ENCODE data around the gene FBXL20. TPM values are rescaled to one million over a fixed set of nuclear protein-coding genes. Genes with fewer than 3 reads are reported as not detected.

The FBXL20 gene
- total RNA-seq, 1 donor from 2014 or later = 16.7 TPM

GRCh38 chr17:39231091-39231561, 170.3 kb downstream of the FBXL20 start:
- intact Hi-C loops (cut with micrococcal nuclease) = loop anchor here (10.0 kb wide), 1 partner anchor 166 kb away; no protein-coding TSS in a partner anchor

GRCh38 chr17:39230361-39230760, 171.1 kb downstream of the FBXL20 start:
- intact Hi-C loops (cut with micrococcal nuclease) = loop anchor here (10.0 kb wide), 1 partner anchor 166 kb away; no protein-coding TSS in a partner anchor

DNA sequence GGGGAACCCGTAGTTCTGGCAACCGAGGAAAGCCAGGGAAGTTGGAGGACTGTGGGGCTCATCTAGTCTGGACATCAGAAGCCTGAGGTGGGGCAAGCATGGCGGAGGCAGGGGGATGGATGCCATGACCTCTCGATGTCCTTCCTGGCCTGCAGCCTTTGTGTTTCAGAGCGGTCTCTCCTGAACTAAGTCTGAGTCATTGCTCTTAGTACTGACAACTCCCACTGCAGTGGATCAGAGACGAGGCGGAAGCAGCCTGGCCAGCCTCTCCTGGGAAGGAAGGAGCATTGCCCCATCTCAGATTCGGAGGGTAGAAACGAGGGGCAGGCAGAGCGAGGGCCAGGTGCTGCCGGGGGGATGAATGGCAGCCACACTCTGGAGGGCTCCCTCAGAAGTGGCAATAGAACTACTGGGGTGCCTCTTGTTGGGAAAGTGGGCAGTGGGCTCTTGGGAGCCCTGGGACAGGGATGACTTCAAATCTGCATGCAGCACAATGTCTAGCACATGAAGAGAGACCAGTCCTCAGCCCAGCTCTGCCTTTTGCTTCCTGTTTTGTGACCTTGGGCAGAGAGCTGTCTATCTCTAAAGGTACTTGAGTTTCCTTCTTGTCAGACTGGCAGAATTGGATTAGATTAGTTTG, 172.0 kb downstream of the FBXL20 start:
- intact Hi-C loops (cut with micrococcal nuclease) = no loop called here

GRCh38 chr17:39227364-39227919, 174.0 kb downstream of the FBXL20 start:
- intact Hi-C loops (cut with micrococcal nuclease) = no loop called here

GRCh38 chr17:39225959-39226683, 175.3 kb downstream of the FBXL20 start:
- intact Hi-C loops (cut with micrococcal nuclease) = no loop called here

GRCh38 chr17:39225308-39225958, 176.0 kb downstream of the FBXL20 start, which contains the start of gene STAC2:
STAC2 (minus strand) TSS chr17:39225945; CDS start chr17:39225502, 443 bp downstream.
- intact Hi-C loops (cut with micrococcal nuclease) = no loop called here

DNA sequence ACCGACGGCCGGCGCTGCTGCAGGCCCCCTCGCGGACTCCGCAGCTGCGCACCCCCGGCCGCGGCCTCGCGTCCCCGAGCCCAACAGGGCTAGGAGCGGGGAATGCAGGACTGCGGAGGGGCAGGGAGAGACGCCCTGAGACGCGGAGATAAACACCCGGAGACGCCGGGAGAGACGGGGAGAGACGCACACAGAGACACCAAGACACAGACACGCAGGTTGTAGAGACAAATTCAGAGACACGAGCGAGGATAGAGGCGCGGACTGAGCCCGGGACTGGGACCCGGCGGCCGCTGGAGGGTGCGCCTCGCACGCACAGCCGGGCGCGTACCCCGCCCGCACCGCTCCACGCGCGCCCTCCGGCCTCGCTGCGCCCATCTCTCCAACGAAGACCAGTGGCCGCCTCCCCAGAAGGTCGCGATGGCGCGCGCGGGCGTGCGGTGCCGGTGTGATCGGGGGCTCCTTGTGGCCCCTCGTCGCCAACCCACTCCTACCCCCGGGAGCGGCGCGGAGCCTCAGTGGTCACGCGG, 176.6 kb downstream of the FBXL20 start:
- intact Hi-C loops (cut with micrococcal nuclease) = no loop called here

DNA sequence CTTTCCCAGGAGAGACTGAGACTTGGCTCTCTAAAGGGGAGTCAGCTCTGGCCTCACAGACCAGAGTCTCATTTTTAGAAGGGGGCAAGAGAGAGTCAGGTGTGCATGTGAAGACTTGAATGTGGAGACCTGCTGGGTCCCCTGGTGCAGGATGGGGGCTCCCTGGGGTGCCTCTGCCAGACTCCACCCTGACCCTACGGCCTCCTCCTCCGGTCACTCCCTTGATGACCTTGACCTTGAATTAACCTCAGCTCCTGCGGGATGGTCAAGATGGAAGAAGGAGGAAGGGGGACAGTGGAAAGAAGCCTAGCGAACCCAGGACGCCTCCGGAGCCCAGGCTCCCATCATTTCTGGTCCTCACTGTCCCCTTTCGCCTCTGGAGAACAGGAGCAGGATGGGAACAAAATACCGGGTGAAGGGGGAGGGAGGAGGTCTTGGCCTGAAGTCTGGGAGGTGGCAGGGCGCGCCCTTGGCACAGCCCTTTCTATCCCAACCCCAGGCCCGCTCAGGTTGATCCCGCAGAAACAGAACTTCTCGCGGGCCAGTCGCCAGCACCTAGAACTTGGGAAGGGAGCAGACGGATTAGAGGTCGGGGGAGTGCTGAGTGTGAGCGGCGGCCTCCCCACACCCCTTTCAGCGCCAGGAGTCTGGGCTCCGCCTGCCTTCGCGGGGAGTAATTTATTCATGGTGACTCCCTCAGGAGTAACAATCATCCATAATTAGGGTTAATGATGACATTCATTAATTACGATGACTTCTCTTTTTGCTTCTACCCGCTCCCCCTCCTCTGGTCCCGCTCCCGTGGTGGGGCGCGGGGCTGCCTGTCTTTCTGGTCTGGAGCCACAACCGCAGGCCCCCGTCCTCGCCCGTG, 177.3 kb downstream of the FBXL20 start:
- intact Hi-C loops (cut with micrococcal nuclease) = no loop called here

DNA sequence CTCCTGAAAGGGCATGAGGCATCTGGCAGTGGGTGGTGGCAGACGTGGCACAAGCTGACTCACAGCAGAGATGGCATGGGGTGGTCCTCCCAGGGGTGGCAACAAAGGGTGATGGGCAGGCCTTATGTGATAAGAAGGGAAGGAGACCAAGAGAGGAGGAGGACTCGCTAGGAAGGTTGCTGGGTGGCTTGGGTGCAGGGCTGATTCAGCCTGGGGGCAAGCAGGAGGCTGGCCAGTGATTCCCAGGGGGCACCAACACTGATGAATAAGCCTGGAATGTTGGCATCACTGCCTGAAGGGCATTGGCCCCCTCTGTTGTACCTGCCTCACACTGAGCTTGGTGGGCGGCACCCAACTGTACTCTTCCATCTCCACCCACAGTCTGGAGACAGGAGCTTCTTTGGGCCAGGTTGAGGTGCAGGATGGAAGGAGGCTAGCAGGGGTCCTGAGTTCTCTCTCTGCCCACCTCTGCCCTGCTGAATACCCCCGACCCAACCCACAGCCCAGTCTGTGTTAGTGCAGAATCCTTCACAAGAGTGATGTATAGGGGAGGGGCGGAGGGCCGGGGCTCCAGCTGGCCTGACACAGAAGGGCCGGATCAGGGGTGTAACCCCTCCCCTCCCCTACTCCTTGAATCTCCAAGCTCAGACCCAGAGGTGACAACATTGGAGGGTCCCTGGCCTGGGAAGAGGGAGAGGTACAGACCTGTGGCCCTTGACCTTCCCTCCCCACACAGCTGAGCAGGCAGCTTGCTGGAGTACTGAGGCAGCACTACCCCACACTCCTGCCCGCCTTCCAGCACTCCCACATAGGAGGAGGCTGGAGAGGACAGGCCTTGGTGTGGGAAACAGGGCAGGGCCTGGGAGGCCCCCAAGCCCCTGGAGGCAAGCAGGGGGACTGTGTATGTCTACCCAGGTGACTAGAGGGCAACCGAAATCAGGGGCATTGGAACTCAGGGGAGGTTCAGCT, 178.3 kb downstream of the FBXL20 start:
- intact Hi-C loops (cut with micrococcal nuclease) = no loop called here

DNA sequence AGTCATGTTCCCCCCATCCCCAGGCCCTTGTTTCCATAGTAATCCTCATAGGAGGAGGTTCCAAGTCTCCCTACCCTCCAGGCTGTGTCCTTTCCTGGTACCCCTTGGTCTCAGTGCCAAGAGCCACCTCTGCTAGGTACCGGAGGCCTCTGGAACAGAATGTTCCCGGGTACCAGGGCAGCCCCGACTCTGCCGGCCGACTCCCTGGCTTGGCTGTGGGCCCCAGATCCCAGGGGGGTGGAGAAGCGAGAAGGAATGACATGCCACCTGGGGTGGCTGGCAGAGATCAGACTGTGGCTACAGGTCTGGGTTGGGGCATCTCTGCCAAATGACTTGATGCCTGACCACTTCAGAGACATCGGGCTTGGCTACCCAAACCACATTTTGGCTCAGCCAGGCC, 179.3 kb downstream of the FBXL20 start:
- intact Hi-C loops (cut with micrococcal nuclease) = no loop called here

- intact Hi-C loops (cut with micrococcal nuclease) = no loop called here
Measured at GRCh38 chr17:39221572-39221971, 179.9 kb downstream of the FBXL20 start.

- intact Hi-C loops (cut with micrococcal nuclease) = no loop called here
Measured at GRCh38 chr17:39219647-39220154, 181.7 kb downstream of the FBXL20 start.

- intact Hi-C loops (cut with micrococcal nuclease) = no loop called here
Measured at GRCh38 chr17:39218906-39219305, 182.5 kb downstream of the FBXL20 start.

DNA sequence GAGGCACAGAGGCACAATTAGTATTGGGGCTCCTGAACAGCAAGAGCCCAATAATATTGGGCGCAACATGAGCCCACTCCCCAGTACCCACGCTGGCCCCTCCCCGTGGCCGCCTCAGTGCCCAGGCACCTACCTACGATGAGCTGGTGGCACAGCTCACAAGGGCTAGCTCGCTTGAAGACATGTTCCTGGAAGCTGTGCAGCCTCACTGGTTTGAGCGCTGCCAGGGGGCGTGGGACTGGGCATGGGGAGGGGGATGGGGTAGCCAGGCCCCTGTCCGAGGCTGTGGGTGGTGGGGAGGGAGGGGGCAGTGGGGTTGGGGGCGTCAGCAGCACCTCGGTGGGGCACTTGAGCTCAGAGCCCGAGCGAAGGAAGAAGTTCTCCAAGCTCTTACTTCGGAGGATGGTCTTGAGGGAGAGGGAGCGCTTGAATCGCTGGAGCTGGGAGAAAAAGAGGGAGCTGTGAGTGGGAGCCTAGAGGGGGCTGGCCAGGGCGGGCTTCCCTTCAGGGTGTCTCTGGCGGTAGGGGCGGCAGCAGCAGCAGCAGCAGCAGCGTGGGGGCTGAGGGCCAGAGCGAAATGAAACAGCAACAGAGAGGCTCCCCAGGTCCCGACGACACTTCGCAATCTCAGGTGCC, 183.6 kb downstream of the FBXL20 start:
- intact Hi-C loops (cut with micrococcal nuclease) = no loop called here

DNA sequence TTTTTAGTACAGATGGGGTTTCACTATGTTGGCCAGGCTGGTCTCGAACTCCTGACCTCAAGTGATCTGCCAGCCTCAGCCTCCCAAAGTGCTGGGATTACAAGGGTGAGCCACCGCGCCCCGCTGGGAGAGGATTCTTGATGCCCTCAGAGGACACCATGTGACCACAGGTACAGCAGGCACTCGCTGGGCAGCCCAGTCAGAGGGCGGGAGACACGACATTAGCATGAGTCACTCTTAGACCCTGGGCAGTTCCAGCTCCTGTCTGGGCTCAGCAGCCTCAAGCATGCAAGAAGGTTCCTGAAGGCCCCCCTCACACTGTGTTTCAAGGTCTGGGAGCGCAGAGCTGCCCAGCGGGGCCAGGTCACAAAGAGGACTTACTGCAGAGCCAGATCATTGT, 187.6 kb downstream of the FBXL20 start:
- intact Hi-C loops (cut with micrococcal nuclease) = no loop called here

- intact Hi-C loops (cut with micrococcal nuclease) = no loop called here
Measured at GRCh38 chr17:39212841-39213480, 188.5 kb downstream of the FBXL20 start.

DNA sequence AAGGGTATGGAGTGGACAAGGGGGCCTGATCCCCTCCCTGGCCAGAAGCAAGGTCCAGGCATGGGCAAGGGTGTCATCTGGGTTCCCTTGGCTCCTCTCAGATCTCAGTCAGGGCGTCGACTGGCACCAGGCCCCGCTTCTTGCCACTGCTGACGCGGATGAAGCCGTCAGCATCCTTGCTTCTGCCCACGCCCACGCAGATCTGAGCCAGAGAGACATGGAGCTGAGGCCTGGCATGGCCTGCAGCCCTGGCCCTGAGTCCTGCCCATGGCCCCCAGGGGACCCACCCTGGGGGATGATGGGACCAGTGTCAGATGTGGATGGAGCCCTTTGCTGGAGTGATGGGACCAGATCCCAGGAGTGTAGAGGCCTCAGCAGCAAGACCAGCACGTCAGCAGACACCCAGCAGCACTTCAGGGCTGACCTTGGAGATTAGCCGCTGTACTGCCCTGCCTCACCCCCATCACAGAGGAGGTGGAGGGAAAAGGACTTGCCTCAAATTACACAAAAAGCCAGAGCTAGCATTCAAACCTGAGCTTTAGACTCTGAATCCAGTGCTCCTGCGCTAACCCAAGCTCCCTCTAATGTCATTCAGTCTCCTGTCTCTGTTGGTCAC, 189.1 kb downstream of the FBXL20 start:
- intact Hi-C loops (cut with micrococcal nuclease) = no loop called here

DNA sequence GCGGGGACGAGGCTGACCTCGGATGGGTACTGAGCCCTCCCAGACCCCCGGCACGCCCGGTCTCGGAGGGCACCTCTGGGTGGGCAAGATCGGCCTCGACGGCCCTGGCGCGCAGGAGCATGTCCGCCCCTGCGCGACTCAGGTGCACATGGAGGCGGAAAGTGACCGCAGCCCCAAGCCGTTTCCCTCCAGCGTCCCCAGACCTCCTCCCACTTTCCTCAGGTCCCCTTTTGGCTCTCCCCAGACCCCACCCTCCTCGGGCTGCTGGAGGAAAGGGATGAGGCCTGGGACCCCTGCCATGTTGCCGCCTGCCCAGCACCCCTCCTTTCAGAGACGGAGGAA, 191.4 kb downstream of the FBXL20 start:
- intact Hi-C loops (cut with micrococcal nuclease) = no loop called here

Data from T-helper 1 cell treated with Interleukin-12 subunit alpha and Interleukin-12 subunit beta and Interleukin-4 antibody, amounts not matched to agents 30 ng/mL and 1 ng/mL, for 36 hours (primary cell).